ENCODE data around the gene RAP1B.

GRCh38 chr12:68601767-68602166 lies 8.9 kb upstream of the RAP1B start:
- TF ChIP-seq CTCF (IDR thresholded peaks at IDR 0.05) (no peak), POLR2A (IDR thresholded peaks at IDR 0.05) (no peak)

Measured in thyroid gland (tissue), 4 donors.